Mesendoderm (in vitro differentiated cells): ENCODE data around the gene STRN. TPM values are rescaled to one million over a fixed set of nuclear protein-coding genes. Genes with fewer than 3 reads are reported as not detected.

ENCODE experiments used
- DNase-seq: peaks from one replicate; pipeline ENCODE4 v3.0.0; 2013
- H2AK5ac ChIP-seq: 2 replicates; pipeline ENCODE4 v1.6.1; 2013; ENCODE audit warnings: low read length, inconsistent platforms
- H2BK120ac ChIP-seq: 2 replicates; pipeline ENCODE4 v1.6.1; 2013; ENCODE audit warnings: low read depth, mild to moderate bottlenecking, low read length, moderate library complexity, mixed read lengths
- H2BK15ac ChIP-seq: replicated peaks from 2 replicates; pipeline ENCODE4 v1.6.1; 2013; ENCODE audit warnings: low read depth, mild to moderate bottlenecking, moderate library complexity
- H2BK5ac ChIP-seq: 2 replicates; pipeline ENCODE4 v1.6.1; 2013; ENCODE audit warnings: low read length, inconsistent platforms
- H3K18ac ChIP-seq: 2 replicates; pipeline ENCODE4 v1.6.1; 2013; ENCODE audit warnings: mild to moderate bottlenecking, low read length, mixed read lengths
- H3K23ac ChIP-seq: one replicate; pipeline ENCODE4 v1.6.1; 2013; ENCODE audit warnings: low read length
- H3K27ac ChIP-seq: 2 replicates; pipeline ENCODE4 v1.5.1; 2013; ENCODE audit warnings: low read depth, mild to moderate bottlenecking, inconsistent platforms, low read length, moderate library complexity
- H3K27me3 ChIP-seq: 2 replicates; pipeline ENCODE4 v1.6.1; 2013; ENCODE audit warnings: low read length, control low read depth, mild to moderate bottlenecking, inconsistent platforms; ENCODE audit not compliant: insufficient read depth, poor library complexity
- H3K36me3 ChIP-seq: 2 replicates; pipeline ENCODE4 v1.6.1; 2013; ENCODE audit warnings: low read length, inconsistent platforms; ENCODE audit not compliant: control insufficient read depth, insufficient read depth
- H3K4ac ChIP-seq: one replicate; pipeline ENCODE4 v1.6.1; 2013; ENCODE audit warnings: low read depth, mild to moderate bottlenecking, low read length, moderate library complexity
- H3K4me1 ChIP-seq: 2 replicates; pipeline ENCODE4 v1.6.1; 2013; ENCODE audit warnings: low read depth, low read length, inconsistent platforms; ENCODE audit not compliant: control insufficient read depth
- H3K4me2 ChIP-seq: 2 replicates; pipeline ENCODE4 v1.6.1; 2013; ENCODE audit warnings: low read length
- H3K4me3 ChIP-seq: 2 replicates; pipeline ENCODE4 v1.5.1; 2013; ENCODE audit warnings: mild to moderate bottlenecking, low read length
- H3K56ac ChIP-seq: one replicate; pipeline ENCODE4 v1.6.1; 2013; ENCODE audit warnings: low read length
- H3K79me1 ChIP-seq: 2 replicates; pipeline ENCODE4 v1.6.1; 2013; ENCODE audit warnings: low read length, inconsistent platforms
- H3K79me2 ChIP-seq: 2 replicates; pipeline ENCODE4 v1.6.1; 2013; ENCODE audit warnings: mild to moderate bottlenecking, low read length; ENCODE audit not compliant: control insufficient read depth, insufficient read depth
- H3K9ac ChIP-seq: 2 replicates; pipeline ENCODE4 v1.6.1; 2013; ENCODE audit warnings: low read length, inconsistent platforms
- H4K5ac ChIP-seq: one replicate; pipeline ENCODE4 v1.6.1; 2013; ENCODE audit warnings: low read length
- H4K8ac ChIP-seq: one replicate; pipeline ENCODE4 v1.6.1; 2013; ENCODE audit warnings: low read depth, mild to moderate bottlenecking, control low read depth, low read length, moderate library complexity
- WGBS: extraction: QIAGEN DNeasy Blood & Tissue Kit; methylation state at CpG from one replicate; pipeline ENCODE4 v1.1.7; 2013; ENCODE audit warnings: low lambda C conversion rate, missing lambda C conversion rate; ENCODE audit not compliant: insufficient coverage; ENCODE audit errors: extremely low coverage; 5-methylcytosine and 5-hydroxymethylcytosine counted together
- small RNA-seq: library from polyadenylated mRNA; stranded (forward); fragments of <200 nt; extraction: miRNeasy Mini kit (QIAGEN cat#:217004); gene quantifications from one replicate; pipeline ENCODE3, GENCODE V24; 2013; ENCODE audit not compliant: insufficient read depth

STRN gene

DNA sequence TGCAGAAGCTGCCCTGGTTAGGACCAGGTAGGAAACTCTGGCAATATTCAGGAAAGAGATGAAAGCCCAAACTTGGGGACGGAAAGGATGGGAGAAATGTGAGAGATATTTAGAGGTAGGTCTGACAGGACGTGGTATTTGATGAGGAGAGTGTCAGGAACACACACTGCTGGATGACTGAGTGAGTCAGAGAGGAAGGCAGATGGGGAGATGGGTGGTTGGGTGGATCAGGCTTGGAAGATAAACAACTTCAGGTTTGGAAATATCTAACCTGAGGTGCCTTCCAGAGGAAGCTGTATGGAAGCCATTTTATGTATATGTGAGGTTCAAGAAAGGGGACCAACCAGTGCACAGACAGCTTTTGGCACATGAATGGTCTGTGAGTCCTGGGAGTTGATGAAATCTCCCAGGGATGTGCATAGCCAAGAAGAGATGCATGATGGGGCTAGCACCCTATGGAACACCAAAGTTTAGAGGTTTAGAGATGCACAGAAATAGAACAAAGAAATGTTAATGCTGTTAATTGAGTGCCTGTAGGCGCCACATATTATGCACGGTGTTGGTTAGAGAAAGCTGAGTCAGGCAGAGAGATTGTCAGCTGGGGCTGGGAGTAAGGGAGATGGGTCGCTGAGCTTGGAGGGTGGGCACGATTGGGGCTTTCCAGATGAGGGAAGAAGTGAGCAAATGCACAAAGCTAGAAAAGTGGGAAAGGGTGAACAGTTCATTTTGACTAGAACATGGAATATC lies 168.8 kb downstream of the STRN start:
- Histone ChIP-seq H3K18ac (no peak overlapping the region), H3K27me3 (no peaks in the 10 kb centered on the region), H3K79me2 (no peaks in the 10 kb centered on the region), H4K5ac (no peak overlapping the region), H3K56ac (no peak overlapping the region), H2AK5ac (no peak overlapping the region), H3K36me3 (no peaks in the 10 kb centered on the region), H2BK15ac (no peak overlapping the region), H3K79me1 (no peaks in the 10 kb centered on the region), H2BK5ac (no peak overlapping the region), H2BK120ac (no peak overlapping the region), H3K9ac (no peak overlapping the region), H3K4me2 (no peak overlapping the region), H3K4ac (no peak overlapping the region), H3K27ac (no peak overlapping the region), H3K23ac (no peak overlapping the region), H4K8ac (no peak overlapping the region), H3K4me1 (no peaks in the 10 kb centered on the region), H3K4me3 (no peak overlapping the region)
- no peak for DNase-seq
- no CpG with 5 or more reads among the region's 6 CpGs for WGBS

Small RNAs within 50 kb of the gene (small RNA-seq; reads per million reads assigned to genes)
- not detected for gene RNU6-577P
